Fibroblast of lung (primary cell): ENCODE results near the gene LDLRAD3. TPM values are rescaled to one million over a fixed set of nuclear protein-coding genes. Genes with fewer than 3 reads are reported as not detected.

Experiments
- DNase-seq, 2 donors: peaks; one replicate each; pipeline versions ENCODE4 v3.0.0 to v3.0.0-alpha.2; 2010; ENCODE audit warnings: low read depth in 2 of 2
- H2AFZ ChIP-seq: 2 replicates; pipeline ENCODE4 v1.5.1; 2012; ENCODE audit warnings: low read length, control low read depth, inconsistent platforms
- H3K27ac ChIP-seq: 2 replicates; pipeline ENCODE4 v1.5.1; 2011; ENCODE audit warnings: low read length, control low read depth; ENCODE audit not compliant: insufficient read depth
- H3K27me3 ChIP-seq: 2 replicates; pipeline ENCODE4 v1.5.1; 2011; ENCODE audit warnings: mild to moderate bottlenecking, low read length; ENCODE audit not compliant: control insufficient read depth, insufficient read depth
- H3K36me3 ChIP-seq: 2 replicates; pipeline ENCODE4 v1.5.1; 2011; ENCODE audit warnings: low read length; ENCODE audit not compliant: control insufficient read depth, insufficient read depth
- H3K4me1 ChIP-seq: 2 replicates; pipeline ENCODE4 v1.5.1; 2011; ENCODE audit warnings: low read length; ENCODE audit not compliant: control insufficient read depth, insufficient read depth; ENCODE audit errors: extremely low read depth
- H3K4me2 ChIP-seq: 2 replicates; pipeline ENCODE4 v1.5.1; 2011; ENCODE audit warnings: low read length, control low read depth; ENCODE audit not compliant: insufficient read depth; ENCODE audit errors: extremely low read depth
- H3K4me3 ChIP-seq, 4 experiments: fragments of 200-600 bp in 1 of 4; sonication (generic) in 1 of 4; replicated peaks in 1 of 4; 2 replicates each; pipeline ENCODE4 v1.5.1; 2011 to 2016; ENCODE audit warnings: low read length in 4 of 4, low read depth in 3 of 4, mild to moderate bottlenecking in 3 of 4, control low read depth in 2 of 4, inconsistent platforms in 1 of 4, mixed read lengths in 1 of 4; ENCODE audit not compliant: insufficient read depth in 1 of 4; ENCODE audit errors: control extremely low read depth in 1 of 4
- H3K79me2 ChIP-seq: 2 replicates; pipeline ENCODE4 v1.5.1; 2012; ENCODE audit warnings: mild to moderate bottlenecking, low read length, inconsistent platforms; ENCODE audit not compliant: control insufficient read depth, insufficient read depth
- H3K9ac ChIP-seq: 2 replicates; pipeline ENCODE4 v1.5.1; 2011; ENCODE audit warnings: mild to moderate bottlenecking, low read length, control low read depth; ENCODE audit not compliant: insufficient read depth
- H3K9me3 ChIP-seq: 2 replicates; pipeline ENCODE4 v1.5.1; 2012; ENCODE audit warnings: low read depth, low read length; ENCODE audit not compliant: control insufficient read depth, insufficient read depth
- H4K20me1 ChIP-seq: 2 replicates; pipeline ENCODE4 v1.5.1; 2011; ENCODE audit warnings: low read length; ENCODE audit not compliant: control insufficient read depth, insufficient read depth; ENCODE audit errors: extremely low read depth
- CTCF ChIP-seq, 2 donors: IDR thresholded peaks in 1 of 2; conservative IDR thresholded peaks in 1 of 2; 1 replicate in 1 of 2; 2 replicates in 1 of 2; pipeline ENCODE4 v1.5.1; 2011 to 2012; ENCODE audit warnings: low read length in 2 of 2, control low read depth in 1 of 2, inconsistent platforms in 1 of 2, low read depth in 1 of 2, mild to moderate bottlenecking in 1 of 2
- EZH2 ChIP-seq: IDR thresholded peaks from 2 replicates; pipeline ENCODE4 v1.5.1; 2012; ENCODE audit warnings: low read length, control low read depth, mild to moderate bottlenecking; ENCODE audit errors: missing control alignments
- polyA plus RNA-seq, 2 donors: library from polyadenylated mRNA; depleted of rRNA in 1 of 2; stranded (reverse) in 1 of 2; unstranded in 1 of 2; fragments of >200 nt; gene quantifications; 2 replicates each; pipeline ENCODE4 v1.2.1, GENCODE V29; 2011 to 2012; ENCODE audit warnings: missing spikeins in 1 of 2
- total RNA-seq: library from RNA; depleted of rRNA; stranded (reverse); fragments of >200 nt; gene quantifications from 2 replicates; pipeline ENCODE4 v1.2.1, GENCODE V29; 2014

Gene LDLRAD3
- total and polyA plus RNA-seq, 2 donors (not counting 1 experiment from before 2014, with no cell fraction given), result 3.8 to 7.8 TPM

- Histone ChIP-seq H3K36me3 (no peaks in the 10 kb centered on the region), H3K9ac (no peak overlapping the region), H3K27me3 (no peaks in the 10 kb centered on the region), H3K9me3 (no peaks in the 10 kb centered on the region), H3K4me3 (no peak overlapping the region), H2AFZ (no peak overlapping the region), H3K27ac (no peak overlapping the region), H3K4me1 (no peaks in the 10 kb centered on the region), H3K79me2 (no peaks in the 10 kb centered on the region), H3K4me2 (no peak overlapping the region), H4K20me1 (no peaks in the 10 kb centered on the region)
- TF ChIP-seq EZH2, result no peak
- no peak for TF ChIP-seq CTCF (conservative IDR thresholded peaks at IDR 0.05 in 1 of 2, IDR thresholded peaks at IDR 0.05 in 1 of 2; ENCODE audit: low read depth in 1 of 2, low read length in 2 of 2)
- no peak for DNase-seq
Observed at GRCh38 chr11:36239636-36240035, 295.8 kb downstream of the LDLRAD3 start.

GRCh38 chr11:36240173-36240572 is 296.3 kb downstream of the LDLRAD3 start:
- no peaks in the 10 kb centered on the region for H3K36me3 ChIP-seq
- no peak overlapping the region for H3K9ac ChIP-seq
- H3K79me2 ChIP-seq, result no peaks in the 10 kb centered on the region
- no peaks in the 10 kb centered on the region for H3K4me1 ChIP-seq
- DNase-seq, result peak in 1 of 2 donors; percentile 53
- no peak overlapping the region for H3K27ac ChIP-seq
- TF ChIP-seq EZH2 (no peak), CTCF (conservative IDR thresholded peaks at IDR 0.05 in 1 of 2, IDR thresholded peaks at IDR 0.05 in 1 of 2; ENCODE audit: low read depth in 1 of 2, low read length in 2 of 2) (no peak)
- no peak overlapping the region for H2AFZ ChIP-seq
- H3K27me3 ChIP-seq, result no peaks in the 10 kb centered on the region
- H3K4me2 ChIP-seq, result no peak overlapping the region
- H4K20me1 ChIP-seq, result no peaks in the 10 kb centered on the region
- no peak overlapping the region for H3K4me3 ChIP-seq
- H3K9me3 ChIP-seq, result no peaks in the 10 kb centered on the region

- no peaks in the 10 kb centered on the region for H3K79me2 ChIP-seq
- no peak overlapping the region for H3K9ac ChIP-seq
- no peak for DNase-seq
- H3K27ac ChIP-seq, result no peak overlapping the region
- H3K9me3 ChIP-seq, result no peaks in the 10 kb centered on the region
- no peaks in the 10 kb centered on the region for H4K20me1 ChIP-seq
- no peak overlapping the region for H3K4me2 ChIP-seq
- TF ChIP-seq CTCF (conservative IDR thresholded peaks at IDR 0.05 in 1 of 2, IDR thresholded peaks at IDR 0.05 in 1 of 2; ENCODE audit: low read depth in 1 of 2, low read length in 2 of 2) (no peak), EZH2 (no peak)
- no peaks in the 10 kb centered on the region for H3K27me3 ChIP-seq
- H3K4me1 ChIP-seq, result no peaks in the 10 kb centered on the region
- H3K36me3 ChIP-seq, result no peaks in the 10 kb centered on the region
- no peak overlapping the region for H2AFZ ChIP-seq
- H3K4me3 ChIP-seq, result no peak overlapping the region
Observed at GRCh38 chr11:36240801-36241200, 296.9 kb downstream of the LDLRAD3 start.
